GM12891 (cell line): ENCODE results near the gene TAAR8. TPM values are rescaled to one million over a fixed set of nuclear protein-coding genes. Genes with fewer than 3 reads are reported as not detected.

Source experiments
- DNase-seq: peaks from one replicate; pipeline ENCODE4 v3.0.0; 2011; ENCODE audit warnings: low spot score; ENCODE audit not compliant: insufficient read length
- FAIRE-seq: peaks from 2 replicates; lab custom pipeline; 2011; peaks lifted over from hg19 to GRCh38; lab: Jason Lieb, UNC
- PAX5 ChIP-seq: IDR thresholded peaks from 2 replicates; pipeline ENCODE4 v1.6.1; 2011; ENCODE audit warnings: low read length, moderate library complexity, mild to moderate bottlenecking; ENCODE audit not compliant: insufficient read depth, severe bottlenecking
- POLR2A ChIP-seq: IDR thresholded peaks from 2 replicates; pipeline ENCODE4 v1.6.1; 2011; ENCODE audit warnings: low read depth, low read length, control low read depth
- POLR2AphosphoS5 ChIP-seq: IDR thresholded peaks from 2 replicates; pipeline ENCODE4 v1.6.1; 2011; ENCODE audit warnings: low read depth, low read length, control low read depth
- POU2F2 ChIP-seq: IDR thresholded peaks from 2 replicates; pipeline ENCODE4 v1.6.1; 2011; ENCODE audit warnings: low read depth, mild to moderate bottlenecking, control low read depth, low read length, moderate library complexity
- SPI1 ChIP-seq: IDR thresholded peaks from 2 replicates; pipeline ENCODE4 v1.6.1; 2011; ENCODE audit warnings: low read depth, low read length, control low read depth
- TAF1 ChIP-seq: IDR thresholded peaks from 2 replicates; pipeline ENCODE4 v1.6.1; 2011; ENCODE audit warnings: low read depth, low read length, control low read depth
- polyA plus RNA-seq: library from polyadenylated mRNA; unstranded; fragments of >200 nt; gene quantifications from one replicate; pipeline ENCODE4 v1.2.1, GENCODE V29; 2012; ENCODE audit warnings: low read depth, missing spikeins, inconsistent platforms; ENCODE audit not compliant: missing spikeins

Gene TAAR8, protein sequence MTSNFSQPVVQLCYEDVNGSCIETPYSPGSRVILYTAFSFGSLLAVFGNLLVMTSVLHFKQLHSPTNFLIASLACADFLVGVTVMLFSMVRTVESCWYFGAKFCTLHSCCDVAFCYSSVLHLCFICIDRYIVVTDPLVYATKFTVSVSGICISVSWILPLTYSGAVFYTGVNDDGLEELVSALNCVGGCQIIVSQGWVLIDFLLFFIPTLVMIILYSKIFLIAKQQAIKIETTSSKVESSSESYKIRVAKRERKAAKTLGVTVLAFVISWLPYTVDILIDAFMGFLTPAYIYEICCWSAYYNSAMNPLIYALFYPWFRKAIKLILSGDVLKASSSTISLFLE
- not detected for polyA plus RNA-seq

DNA sequence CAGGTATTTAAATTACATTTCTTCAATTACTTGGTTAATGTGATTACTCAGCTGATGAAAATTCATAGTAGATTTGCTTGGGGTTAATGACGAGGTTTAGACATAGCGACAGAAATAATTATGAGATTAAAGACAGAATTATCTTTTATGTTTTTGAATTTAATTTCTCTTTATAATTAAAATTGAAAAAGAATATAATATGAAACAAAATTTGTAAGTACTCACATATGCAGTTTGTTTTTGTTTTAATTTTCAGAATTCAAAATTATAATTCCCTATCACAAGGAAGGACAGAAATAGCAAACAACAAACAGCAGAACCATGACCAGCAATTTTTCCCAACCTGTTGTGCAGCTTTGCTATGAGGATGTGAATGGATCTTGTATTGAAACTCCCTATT, at the start of gene TAAR8:
TSS of gene TAAR8 (plus strand) at position 301 of the 400 bp plus-strand sequence. CDS start at position 322, 21 bp downstream.
- DNase-seq (no peak), FAIRE-seq (no peak)
- TF ChIP-seq SPI1: no peak
- TF ChIP-seq TAF1: no peak
- TF ChIP-seq PAX5: no peak
- TF ChIP-seq POLR2AphosphoS5: no peak
- no peak for TF ChIP-seq POU2F2
- TF ChIP-seq POLR2A: no peak

DNA sequence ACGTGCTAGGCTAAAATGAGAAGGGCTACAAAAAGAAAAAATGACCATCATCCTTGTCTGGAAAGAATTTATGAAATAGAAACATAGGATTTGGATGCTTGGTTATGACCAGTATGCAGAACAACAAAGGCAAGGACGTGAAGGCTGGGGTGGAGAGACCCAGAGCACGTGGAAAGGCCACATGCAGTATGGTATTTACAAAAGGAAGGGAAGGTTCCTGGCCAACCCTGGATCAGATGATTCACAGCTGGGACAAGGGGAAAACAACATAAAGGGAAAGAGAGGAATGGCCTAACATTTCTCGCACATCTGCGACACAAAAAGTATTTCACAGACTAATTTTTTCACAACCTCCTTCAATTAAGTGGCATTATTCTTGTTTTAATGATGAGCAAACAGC, 47.7 kb upstream of the TAAR8 start:
- TF ChIP-seq POLR2AphosphoS5 (no peak), PAX5 (no peak)
- FAIRE-seq (peak; percentile 35), DNase-seq (no peak)

DNA sequence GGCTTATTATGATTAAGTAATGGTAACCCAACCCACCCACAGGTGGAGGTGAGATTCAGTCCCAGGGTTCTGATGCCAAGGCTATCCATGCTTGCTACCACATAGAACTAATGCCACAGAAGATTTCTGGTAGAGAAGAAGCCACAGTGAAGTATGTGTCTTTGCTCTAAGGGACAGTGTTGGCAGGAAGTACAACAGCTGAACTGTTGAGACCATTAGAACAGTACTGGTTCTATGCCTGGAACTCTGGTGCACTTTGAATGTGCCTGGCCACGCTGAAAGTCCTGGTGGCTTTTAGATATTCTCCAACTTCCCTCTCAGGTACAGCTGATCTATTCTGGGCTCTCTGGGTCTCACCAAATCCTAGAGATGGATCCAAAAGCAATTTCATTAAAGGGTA, 47.3 kb upstream of the TAAR8 start:
- FAIRE-seq: peak; percentile 16
- no peak for DNase-seq
- TF ChIP-seq POLR2AphosphoS5: no peak
- TF ChIP-seq TAF1: no peak
- TF ChIP-seq SPI1: no peak
- TF ChIP-seq PAX5: no peak
- TF ChIP-seq POU2F2: no peak
- no peak for TF ChIP-seq POLR2A

DNA sequence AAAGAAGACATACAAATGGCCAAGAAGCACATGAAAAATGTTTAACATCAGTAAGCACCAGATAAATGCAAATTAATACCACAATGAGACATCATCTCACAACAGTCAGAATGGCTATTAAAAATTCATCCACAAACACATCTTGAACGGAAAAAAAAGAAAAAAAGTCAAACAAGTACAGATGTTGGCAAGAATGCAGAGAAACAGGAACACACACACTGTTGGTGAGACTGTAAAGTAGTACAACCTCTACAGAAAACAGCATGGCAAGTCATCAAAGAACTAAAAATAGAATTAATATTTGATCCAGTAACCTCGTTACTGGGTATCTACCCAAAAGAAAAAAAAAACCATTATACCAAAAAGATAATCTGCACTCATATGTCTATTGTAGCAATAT, 46.0 kb upstream of the TAAR8 start:
- DNase-seq (no peak), FAIRE-seq (no peak)
- TF ChIP-seq POLR2A (no peak), POU2F2 (no peak), TAF1 (no peak), SPI1 (no peak), POLR2AphosphoS5 (no peak), PAX5 (no peak)

DNA sequence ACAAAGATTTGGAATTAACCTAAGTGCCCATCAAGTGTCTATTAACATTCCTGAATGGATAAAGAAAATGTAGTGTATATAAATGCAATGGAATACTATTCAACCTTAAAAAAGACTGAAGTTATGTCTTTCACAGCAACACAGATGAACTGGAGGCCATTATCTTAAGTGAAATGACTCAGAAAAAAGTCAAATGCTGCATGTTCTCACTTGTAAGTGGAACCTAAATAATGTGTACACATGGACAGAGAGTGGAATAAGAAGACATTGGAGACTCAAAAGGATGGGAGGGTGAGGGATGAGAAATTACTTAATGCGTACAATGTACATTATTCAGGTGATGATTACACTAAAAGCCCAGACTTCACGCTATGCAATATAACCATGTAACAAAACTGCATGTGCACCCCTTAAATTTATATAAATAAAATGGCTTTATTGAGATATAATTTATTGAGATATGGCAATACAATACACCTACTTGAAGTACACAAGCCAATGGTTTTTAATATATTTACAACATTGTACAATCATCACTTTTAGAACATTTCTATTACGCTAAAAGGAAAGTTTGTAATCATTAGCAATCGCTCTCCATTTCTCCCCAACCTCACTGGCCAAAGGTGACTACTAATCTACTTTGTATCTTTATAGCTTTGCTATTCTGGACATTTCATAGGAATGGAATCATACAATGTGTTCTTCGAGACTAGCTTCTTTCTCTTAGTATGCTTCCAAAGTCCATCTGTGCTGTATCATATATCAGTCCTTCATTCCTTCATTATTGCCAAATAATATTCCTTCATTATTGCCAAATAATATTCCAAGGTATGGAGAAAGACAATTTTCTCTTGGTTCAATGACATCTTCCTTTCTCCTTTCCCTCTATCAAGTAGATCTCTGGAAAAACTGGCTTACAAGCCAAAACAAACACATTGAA, 45.3 kb upstream of the TAAR8 start:
- DNase-seq (no peak), FAIRE-seq (peak; percentile 40)
- TF ChIP-seq TAF1 (no peak), SPI1 (no peak)

DNA sequence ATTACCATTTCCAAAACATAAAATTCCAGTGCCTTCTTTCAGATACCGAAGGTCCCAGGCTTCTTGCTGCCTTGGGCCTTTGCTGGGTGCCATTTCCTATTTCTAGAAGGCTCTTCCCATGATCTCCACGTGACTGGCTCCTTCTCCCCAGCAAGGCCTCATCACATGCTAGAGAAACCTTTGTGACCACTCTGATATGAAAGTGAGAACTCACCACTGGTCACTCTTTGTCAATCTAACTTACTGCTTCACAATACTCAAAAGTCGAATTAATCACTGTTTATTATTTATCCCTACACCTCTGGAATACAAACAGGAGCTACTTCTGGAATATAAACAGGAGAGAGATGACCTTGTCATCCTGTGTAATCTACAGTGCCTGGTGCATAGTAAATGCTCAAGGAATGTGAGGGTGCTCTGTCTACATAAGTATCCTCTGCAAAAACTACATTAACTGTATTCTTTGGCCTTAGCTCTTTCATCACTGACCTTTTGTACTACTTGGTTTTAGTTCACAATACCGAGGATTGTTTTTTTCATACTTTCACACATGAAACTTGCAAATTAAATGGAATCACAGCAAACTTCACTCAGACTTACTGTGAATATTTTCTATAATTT, 41.2 kb upstream of the TAAR8 start:
- DNase-seq (no peak), FAIRE-seq (peak; percentile 57)
- no peak for TF ChIP-seq POU2F2
- no peak for TF ChIP-seq SPI1
- no peak for TF ChIP-seq PAX5
- TF ChIP-seq TAF1: no peak
- TF ChIP-seq POLR2A: no peak
- no peak for TF ChIP-seq POLR2AphosphoS5

DNA sequence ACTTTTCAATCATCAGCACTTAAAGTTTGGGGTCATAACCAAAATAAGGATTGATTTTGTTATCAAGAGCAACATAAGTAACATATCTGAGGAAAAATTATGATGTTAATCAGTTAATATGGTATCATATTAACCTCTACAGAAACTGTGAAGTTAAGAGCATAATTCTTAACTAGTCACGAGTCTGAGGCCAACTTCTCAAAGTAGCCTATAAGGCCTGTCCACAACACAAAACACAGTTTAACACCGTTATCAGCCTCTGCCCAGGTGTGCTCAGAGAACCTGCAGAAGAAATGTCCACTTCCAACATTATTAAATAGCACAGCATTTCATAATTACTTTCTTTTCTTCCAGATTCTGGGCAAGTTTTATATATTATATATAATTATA, 40.6 kb upstream of the TAAR8 start:
- TF ChIP-seq POLR2A: no peak
- no peak for TF ChIP-seq TAF1
- no peak for TF ChIP-seq PAX5
- no peak for TF ChIP-seq POU2F2
- TF ChIP-seq POLR2AphosphoS5: no peak
- no peak for TF ChIP-seq SPI1
- DNase-seq (no peak), FAIRE-seq (peak; percentile 5)

DNA sequence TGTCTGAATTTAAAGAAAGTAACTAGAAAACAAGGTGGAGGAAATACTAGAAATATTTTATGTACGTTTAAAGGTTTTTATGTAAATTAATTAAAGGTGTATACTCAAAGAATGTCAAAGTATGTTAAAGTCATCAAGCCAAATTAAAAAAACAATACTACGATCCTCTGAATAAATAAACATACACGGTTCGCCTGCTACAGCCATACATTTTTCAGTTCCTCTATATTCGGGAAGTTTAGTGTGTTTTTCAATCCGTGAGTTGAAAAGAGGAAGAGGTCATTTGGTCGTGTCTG, 40.2 kb upstream of the TAAR8 start:
- FAIRE-seq (no peak), DNase-seq (no peak)
- TF ChIP-seq POU2F2 (no peak), TAF1 (no peak), SPI1 (peak; percentile 96)

DNA sequence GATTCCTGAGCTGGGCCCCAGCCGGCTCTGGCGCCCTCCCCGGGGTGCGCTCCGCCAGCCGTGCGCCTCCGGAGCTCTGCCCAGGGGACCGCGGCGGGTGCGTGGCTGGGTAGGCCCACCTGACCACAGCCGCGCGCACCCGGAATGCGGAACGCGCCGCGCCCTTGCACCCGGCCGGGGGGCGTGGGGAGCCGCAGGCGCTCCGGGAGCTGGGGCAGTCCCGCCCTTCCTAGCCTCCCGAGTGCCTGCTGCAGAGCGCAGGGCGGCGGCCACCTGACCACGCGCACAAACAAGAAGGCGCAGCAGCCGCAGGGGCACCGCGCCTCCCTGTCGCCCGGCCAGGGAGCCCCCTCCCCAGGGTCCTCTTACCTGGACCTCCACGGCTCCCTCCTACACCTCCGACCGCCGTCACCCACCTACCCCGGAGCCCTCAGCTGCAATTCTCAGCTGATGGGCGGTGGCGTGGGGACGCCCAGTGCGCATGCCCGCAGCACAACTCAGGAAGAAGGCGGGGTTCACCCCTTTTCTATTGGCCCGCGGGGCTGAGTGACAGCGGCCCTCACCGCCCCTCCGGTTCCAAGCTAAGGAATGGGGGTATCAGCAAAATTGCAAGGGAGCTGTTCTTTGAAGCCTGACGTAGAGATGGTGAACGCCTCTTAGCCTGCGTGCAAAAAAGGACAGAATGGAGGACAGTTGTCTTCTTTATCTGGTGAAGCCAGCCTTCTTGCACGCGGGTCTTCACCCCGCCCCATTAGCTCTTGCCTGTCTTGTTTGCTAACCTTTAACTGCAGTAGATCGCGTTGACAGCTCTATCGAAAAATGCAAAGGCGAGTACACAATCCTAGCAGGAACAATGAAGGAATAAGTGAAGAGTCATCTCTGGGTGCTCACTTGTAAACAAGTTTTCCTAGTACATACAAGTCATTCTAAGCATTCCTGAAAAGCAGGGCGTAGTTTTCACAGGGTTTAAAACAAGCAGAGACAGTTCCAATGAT, 39.5 kb upstream of the TAAR8 start, which contains the start of gene STX7:
TSS of gene STX7 (minus strand) at position 479 of the 995 bp plus-strand sequence. CDS start 9,586 bp downstream, outside the sequence.
- TF ChIP-seq SPI1 (no peak), POLR2AphosphoS5 (peak; percentile 41; the same call in 1 of the 2 replicates), POLR2A (0 out of 2 replicates have a peak, but pooled peaks have one; percentile 32), PAX5 (no peak), POU2F2 (no peak), TAF1 (peak; percentile 66)
- FAIRE-seq (peak; percentile 90), DNase-seq (peak; percentile 74)
